ENCODE measurements around the gene KCTD10.

KCTD10 gene

GRCh38 chr12:109494348-109494881, 17.3 kb upstream of the KCTD10 start:
- no peak for DNase-seq (ENCODE audit: low read depth in 2 of 2)

- no peak for DNase-seq (ENCODE audit: low read depth in 2 of 2)
These were observed 16.8 kb upstream of the KCTD10 start for GRCh38 chr12:109493938-109494337.

- DNase-seq (ENCODE audit: low read depth in 2 of 2), result no peak
These were observed 16.0 kb upstream of the KCTD10 start for GRCh38 chr12:109493090-109493489.

- no peak for DNase-seq (ENCODE audit: low read depth in 2 of 2)
These were observed 15.3 kb upstream of the KCTD10 start for GRCh38 chr12:109492371-109492770.

GRCh38 chr12:109491671-109492070, 14.6 kb upstream of the KCTD10 start:
- DNase-seq (ENCODE audit: low read depth in 2 of 2), result no peak

- DNase-seq (ENCODE audit: low read depth in 2 of 2), result no peak
These were observed 13.0 kb upstream of the KCTD10 start for GRCh38 chr12:109489955-109490565.

- no peak for DNase-seq (ENCODE audit: low read depth in 2 of 2)
These were observed 12.2 kb upstream of the KCTD10 start for GRCh38 chr12:109489016-109489954.

- no peak for DNase-seq (ENCODE audit: low read depth in 2 of 2)
These were observed 11.1 kb upstream of the KCTD10 start for GRCh38 chr12:109488051-109488665.

- DNase-seq (ENCODE audit: low read depth in 2 of 2), result no peak
These were observed 10.3 kb upstream of the KCTD10 start for GRCh38 chr12:109487181-109488050.

GRCh38 chr12:109485201-109485600, 8.1 kb upstream of the KCTD10 start:
- DNase-seq (ENCODE audit: low read depth in 2 of 2), result no peak

- no peak for DNase-seq (ENCODE audit: low read depth in 2 of 2)
These were observed 6.2 kb upstream of the KCTD10 start for GRCh38 chr12:109483346-109483745.

- no peak for DNase-seq (ENCODE audit: low read depth in 2 of 2)
These were observed 5.8 kb upstream of the KCTD10 start for GRCh38 chr12:109482894-109483293.

GRCh38 chr12:109482491-109482890, 5.4 kb upstream of the KCTD10 start:
- no peak for DNase-seq (ENCODE audit: low read depth in 2 of 2)

GRCh38 chr12:109481863-109482262, 4.8 kb upstream of the KCTD10 start:
- DNase-seq (ENCODE audit: low read depth in 2 of 2), result no peak

- no peak for DNase-seq (ENCODE audit: low read depth in 2 of 2)
These were observed 3.3 kb upstream of the KCTD10 start for GRCh38 chr12:109480356-109480755.

GRCh38 chr12:109479761-109480160, 2.7 kb upstream of the KCTD10 start:
- no peak for DNase-seq (ENCODE audit: low read depth in 2 of 2)

- DNase-seq (ENCODE audit: low read depth in 2 of 2), result no peak
These were observed 839 bp upstream of the KCTD10 start for GRCh38 chr12:109477963-109478315.

- DNase-seq (ENCODE audit: low read depth in 2 of 2), result no peak
These were observed 304 bp downstream of the KCTD10 start for GRCh38 chr12:109476807-109477184.

GRCh38 chr12:109475993-109476806, 900 bp downstream of the KCTD10 start:
- no peak for DNase-seq (ENCODE audit: low read depth in 2 of 2)

- no peak for DNase-seq (ENCODE audit: low read depth in 2 of 2)
These were observed 2.0 kb downstream of the KCTD10 start for GRCh38 chr12:109475121-109475520.

All from stimulated activated CD4-positive, alpha-beta T cell treated with anti-CD3 and anti-CD28 coated beads, Interleukin-1b, Interleukin-23, amount 100 ng/mL, for 4 hours (primary cell).